GM12865 (cell line): Measurements from ENCODE around the gene WDR45B.

Experiments used
- DNase-seq: peaks from one replicate; pipeline ENCODE4 v3.0.0; 2010; ENCODE audit warnings: low read depth
- H3K4me3 ChIP-seq: 2 replicates; pipeline ENCODE4 v1.5.1; 2011; ENCODE audit warnings: mild to moderate bottlenecking, low read depth, low read length, control low read depth
- TF ChIP-seq, protein P1 (sequence below): IDR thresholded peaks from 2 replicates; pipeline ENCODE4 v1.5.1; 2011; ENCODE audit warnings: low read length, control low read depth, low read depth, inconsistent platforms; ENCODE audit not compliant: insufficient read depth; ENCODE audit errors: missing control alignments

Gene WDR45B

DNA sequence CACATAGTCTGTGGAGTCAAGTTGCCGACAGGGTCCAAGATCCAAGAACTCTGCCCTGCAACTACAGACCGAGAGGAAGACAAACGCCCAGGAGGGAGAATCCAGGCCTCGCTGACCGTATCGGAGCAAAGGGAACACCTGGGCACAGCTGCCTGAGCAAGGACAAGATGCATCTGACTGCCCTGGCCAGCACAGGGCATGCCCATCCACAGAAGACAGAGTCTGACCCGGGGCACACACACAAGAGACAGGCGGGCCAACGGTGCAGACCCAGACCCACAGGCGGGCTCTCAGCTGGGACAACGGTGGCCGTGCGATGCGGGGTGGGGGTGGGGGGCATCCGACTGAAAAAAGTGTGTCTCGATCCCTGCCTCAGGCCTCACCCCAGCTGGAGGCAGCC is 44.0 kb upstream of the WDR45B start:
- no peak overlapping the region for H3K4me3 ChIP-seq
- no peak for DNase-seq
- TF ChIP-seq, protein P1, sequence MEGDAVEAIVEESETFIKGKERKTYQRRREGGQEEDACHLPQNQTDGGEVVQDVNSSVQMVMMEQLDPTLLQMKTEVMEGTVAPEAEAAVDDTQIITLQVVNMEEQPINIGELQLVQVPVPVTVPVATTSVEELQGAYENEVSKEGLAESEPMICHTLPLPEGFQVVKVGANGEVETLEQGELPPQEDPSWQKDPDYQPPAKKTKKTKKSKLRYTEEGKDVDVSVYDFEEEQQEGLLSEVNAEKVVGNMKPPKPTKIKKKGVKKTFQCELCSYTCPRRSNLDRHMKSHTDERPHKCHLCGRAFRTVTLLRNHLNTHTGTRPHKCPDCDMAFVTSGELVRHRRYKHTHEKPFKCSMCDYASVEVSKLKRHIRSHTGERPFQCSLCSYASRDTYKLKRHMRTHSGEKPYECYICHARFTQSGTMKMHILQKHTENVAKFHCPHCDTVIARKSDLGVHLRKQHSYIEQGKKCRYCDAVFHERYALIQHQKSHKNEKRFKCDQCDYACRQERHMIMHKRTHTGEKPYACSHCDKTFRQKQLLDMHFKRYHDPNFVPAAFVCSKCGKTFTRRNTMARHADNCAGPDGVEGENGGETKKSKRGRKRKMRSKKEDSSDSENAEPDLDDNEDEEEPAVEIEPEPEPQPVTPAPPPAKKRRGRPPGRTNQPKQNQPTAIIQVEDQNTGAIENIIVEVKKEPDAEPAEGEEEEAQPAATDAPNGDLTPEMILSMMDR, result no peak

DNA sequence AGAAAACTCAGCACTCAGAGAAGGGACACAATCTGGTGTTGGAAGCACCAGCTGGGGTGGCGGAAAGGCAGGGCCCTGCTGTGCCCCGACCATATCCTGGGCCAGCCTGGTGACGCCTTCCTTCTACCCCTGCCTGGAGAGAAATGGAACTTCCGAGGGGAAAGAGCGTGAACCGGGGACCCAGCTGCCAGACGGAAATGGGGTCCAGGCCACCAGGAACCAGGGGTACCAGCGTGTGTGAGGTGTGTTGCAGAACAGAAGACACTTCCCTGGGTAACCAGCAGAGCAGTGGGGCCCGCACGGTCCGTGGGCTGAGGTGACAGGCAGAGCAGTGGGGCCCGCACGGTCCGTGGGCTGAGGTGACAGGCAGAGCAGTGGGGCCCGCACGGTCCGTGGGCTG is 43.5 kb upstream of the WDR45B start:
- no peak for DNase-seq
- H3K4me3 ChIP-seq, result no peak overlapping the region
- TF ChIP-seq, protein P1, result no peak

DNA sequence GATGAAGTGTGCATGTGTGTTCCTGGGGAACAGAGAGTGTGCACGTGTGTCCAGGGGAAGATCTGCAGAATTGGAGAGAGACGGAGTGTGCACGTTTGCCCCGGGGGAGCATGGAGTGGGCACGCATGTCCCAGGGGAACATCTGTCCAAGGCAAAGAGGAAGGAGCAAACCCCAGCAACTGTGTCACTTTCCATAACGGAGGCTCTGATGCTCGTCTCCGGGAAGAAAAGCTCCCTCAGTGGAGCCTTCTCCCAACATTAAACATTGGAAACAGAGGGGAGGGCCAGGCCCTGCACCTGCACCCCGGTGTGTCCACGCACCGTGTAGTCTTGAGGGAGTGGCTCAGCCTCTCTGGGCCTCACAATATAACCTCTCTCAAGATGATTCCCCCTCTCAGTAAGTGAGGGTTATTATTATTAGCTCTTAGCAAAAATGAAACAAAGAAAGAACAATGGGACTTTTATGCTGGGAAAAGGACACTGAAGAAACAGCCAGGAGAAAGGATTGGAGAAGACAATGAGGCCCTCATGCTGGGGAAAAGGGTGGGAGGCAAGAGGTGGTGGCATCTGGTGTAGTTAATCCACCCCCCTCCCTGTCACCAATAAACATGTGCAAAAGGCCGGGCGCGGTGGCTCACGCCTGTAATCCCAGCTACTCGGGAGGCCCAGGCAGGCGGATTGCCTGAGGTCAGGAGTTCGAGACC is 42.7 kb upstream of the WDR45B start:
- no peak for DNase-seq
- TF ChIP-seq, protein P1, result no peak
- no peak overlapping the region for H3K4me3 ChIP-seq

DNA sequence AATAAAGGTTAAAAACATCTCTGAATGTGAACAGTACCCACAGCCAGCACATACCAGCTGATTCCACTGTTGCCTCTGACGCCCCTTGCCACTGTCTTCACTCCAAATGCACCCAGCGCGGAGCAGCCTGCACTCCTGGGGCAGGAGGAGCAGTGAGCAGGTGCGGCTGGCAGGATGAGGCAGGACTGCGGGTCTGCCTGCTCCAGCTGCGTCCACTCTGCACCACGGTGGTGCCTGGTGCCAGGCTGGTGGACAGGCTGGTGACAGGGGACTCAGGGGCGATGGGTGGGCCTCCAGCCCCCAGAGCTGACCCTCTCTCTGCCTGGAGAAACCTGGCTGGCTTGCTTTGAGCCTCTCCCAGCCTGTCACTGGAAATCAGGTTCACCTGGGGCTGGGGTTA is 40.8 kb upstream of the WDR45B start:
- no peak overlapping the region for H3K4me3 ChIP-seq
- TF ChIP-seq, protein P1, result no peak
- no peak for DNase-seq

DNA sequence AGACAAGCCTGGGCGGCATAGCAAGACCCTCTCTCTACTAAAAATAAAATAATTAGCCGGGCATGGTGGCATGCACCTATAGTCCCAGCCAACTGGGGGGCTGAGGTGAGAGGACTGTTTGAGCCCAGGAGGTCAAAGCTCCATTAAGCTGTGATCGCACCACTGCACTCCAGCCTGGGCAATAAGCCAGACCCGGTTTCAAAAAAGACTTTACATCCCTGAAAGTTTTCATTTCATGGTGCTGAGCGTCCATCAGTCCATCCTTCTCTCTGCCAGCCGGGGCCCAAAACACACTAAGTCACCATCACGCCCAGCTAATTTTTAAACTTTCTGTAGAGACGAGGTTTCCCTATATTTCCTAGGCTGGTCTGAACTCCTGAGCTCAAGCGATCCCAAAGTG is 39.6 kb upstream of the WDR45B start:
- TF ChIP-seq, protein P1, result no peak
- no peak for DNase-seq
- H3K4me3 ChIP-seq, result no peak overlapping the region

DNA sequence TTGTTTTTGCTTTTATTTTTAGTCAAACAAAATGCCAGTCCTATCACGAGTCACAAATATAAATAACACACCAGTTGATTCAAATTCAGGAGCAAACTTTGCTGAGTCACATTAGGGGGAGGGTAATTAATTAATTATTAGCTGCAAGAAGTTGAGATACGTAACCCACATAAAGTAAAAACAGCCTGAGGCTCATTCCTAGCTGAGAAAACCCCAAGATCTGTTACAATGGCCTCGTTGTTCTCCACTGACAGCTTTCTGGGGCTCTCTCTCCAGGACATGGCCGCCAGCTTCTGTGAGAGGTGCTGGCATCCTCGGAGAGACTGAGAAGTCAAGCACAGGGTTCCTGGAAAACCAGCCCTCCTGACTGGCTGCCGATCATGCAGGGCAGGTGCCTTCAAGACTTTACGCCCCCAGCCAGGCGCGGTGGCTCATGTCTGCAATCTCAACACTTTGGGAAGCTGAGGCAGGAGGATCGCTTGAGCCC is 39.2 kb upstream of the WDR45B start:
- no peak for DNase-seq
- TF ChIP-seq, protein P1, result no peak
- H3K4me3 ChIP-seq, result no peak overlapping the region
